Fibroblast of villous mesenchyme (primary cell): ENCODE results near the gene ROR1. TPM values are rescaled to one million over a fixed set of nuclear protein-coding genes. Genes with fewer than 3 reads are reported as not detected.

Source experiments
- DNase-seq: peaks from one replicate; pipeline ENCODE4 v3.0.0-alpha.2; 2010; ENCODE audit warnings: low read depth
- H3K4me3 ChIP-seq: 2 replicates; pipeline ENCODE4 v1.5.1; 2011; ENCODE audit warnings: low read depth, mild to moderate bottlenecking, low read length
- CTCF ChIP-seq: IDR thresholded peaks from 2 replicates; pipeline ENCODE4 v1.5.1; 2012; ENCODE audit warnings: low read depth, mild to moderate bottlenecking, low read length; ENCODE audit not compliant: insufficient read depth
- total RNA-seq: library from RNA; depleted of rRNA; stranded (reverse); fragments of >200 nt; gene quantifications from 2 replicates; pipeline ENCODE4 v1.2.3, GENCODE V29; 2012

The ROR1 gene
- total RNA-seq, 1 donor, result 8.6 TPM

- H3K4me3 ChIP-seq, result no peak overlapping the region
- no peak for TF ChIP-seq CTCF
- DNase-seq, result peak; percentile 40
Measured at GRCh38 chr1:63987014-63987627, 213.3 kb downstream of the ROR1 start.

GRCh38 chr1:63987628-63988024 lies 213.8 kb downstream of the ROR1 start:
- no peak overlapping the region for H3K4me3 ChIP-seq
- DNase-seq, result no peak
- no peak for TF ChIP-seq CTCF

- DNase-seq, result no peak
- no peak for TF ChIP-seq CTCF
Measured at GRCh38 chr1:63988941-63989340, 215.1 kb downstream of the ROR1 start.

GRCh38 chr1:63991685-63992084 lies 217.9 kb downstream of the ROR1 start:
- no peak for TF ChIP-seq CTCF
- no peak overlapping the region for H3K4me3 ChIP-seq
- no peak for DNase-seq

More at GRCh38 chr1:63988941-63989340, 215.1 kb downstream of the ROR1 start:
- H3K4me3 ChIP-seq, result no peak overlapping the region

GRCh38 chr1:64000021-64000420 lies 226.2 kb downstream of the ROR1 start:
- H3K4me3 ChIP-seq, result no peak overlapping the region
- peak; percentile 11 for DNase-seq
- no peak for TF ChIP-seq CTCF

- no peak overlapping the region for H3K4me3 ChIP-seq
- DNase-seq, result peak; percentile 34
- no peak for TF ChIP-seq CTCF
Measured at GRCh38 chr1:64001038-64001437, 227.2 kb downstream of the ROR1 start.

GRCh38 chr1:64004451-64005025 lies 230.7 kb downstream of the ROR1 start:
- peak; percentile 39 for DNase-seq
- no peak for TF ChIP-seq CTCF
- no peak overlapping the region for H3K4me3 ChIP-seq
